HG02981 (cell line): ENCODE measurements around the gene RELCH.

Experiments
- ATAC-seq: cut with Tn5 transposase; IDR thresholded peaks from one replicate; pipeline ENCODE4 v1.9.1; 2021; ENCODE audit warnings: mild to moderate bottlenecking, moderate library complexity; ENCODE audit not compliant: unreplicated experiment

The RELCH gene

GRCh38 chr18:62323483-62324180 is 136.6 kb downstream of the RELCH start:
- no peak for ATAC-seq

- no peak for ATAC-seq
Observed at GRCh38 chr18:62324181-62324828, 137.2 kb downstream of the RELCH start.

GRCh38 chr18:62324917-62325805 is 138.1 kb downstream of the RELCH start, which contains the start of gene TNFRSF11A:
TNFRSF11A (plus strand) TSS chr18:62325310; CDS start chr18:62325353, 43 bp downstream.
- peak; percentile 55 for ATAC-seq

- ATAC-seq = no peak
Observed at GRCh38 chr18:62325806-62326645, 139.0 kb downstream of the RELCH start.

GRCh38 chr18:62326646-62327348 is 139.7 kb downstream of the RELCH start:
- no peak for ATAC-seq

- no peak for ATAC-seq
Observed at GRCh38 chr18:62327977-62328376, 140.9 kb downstream of the RELCH start.

GRCh38 chr18:62328586-62329525 is 141.8 kb downstream of the RELCH start:
- ATAC-seq = no peak

- peak; percentile 27 for ATAC-seq
Observed at GRCh38 chr18:62329691-62330454, 142.8 kb downstream of the RELCH start.

- no peak for ATAC-seq
Observed at GRCh38 chr18:62330650-62331049, 143.6 kb downstream of the RELCH start.

- peak; percentile 42 for ATAC-seq
Observed at GRCh38 chr18:62331581-62332356, 144.7 kb downstream of the RELCH start.

- no peak for ATAC-seq
Observed at GRCh38 chr18:62332431-62332830, 145.4 kb downstream of the RELCH start.

GRCh38 chr18:62332964-62333695 is 146.1 kb downstream of the RELCH start:
- no peak for ATAC-seq

- no peak for ATAC-seq
Observed at GRCh38 chr18:62334120-62334519, 147.1 kb downstream of the RELCH start.

- ATAC-seq = no peak
Observed at GRCh38 chr18:62335494-62335893, 148.4 kb downstream of the RELCH start.

- ATAC-seq = no peak
Observed at GRCh38 chr18:62336618-62337017, 149.6 kb downstream of the RELCH start.

GRCh38 chr18:62337336-62337735 is 150.3 kb downstream of the RELCH start:
- no peak for ATAC-seq
